ENCODE data around the gene AFAP1. TPM values are rescaled to one million over a fixed set of nuclear protein-coding genes. Genes with fewer than 3 reads are reported as not detected.

AFAP1 gene
- polyA plus RNA-seq, 1 experiment: 48.5 TPM

GRCh38 chr4:7829652-7830580 is 109.7 kb downstream of the AFAP1 start:
- no peaks in the 10 kb centered on the region for H3K27me3 ChIP-seq (ENCODE audit: control insufficient read depth, insufficient read depth, low read length)
- POLR2A ChIA-PET: no interaction called here
- no peak overlapping the region for H3K4me3 ChIP-seq (ENCODE audit: low read depth, low read length)
- H3K36me3 ChIP-seq (ENCODE audit: control insufficient read depth, insufficient read depth, low read length): peaks cover 12% of the 10 kb centered on the region
- TF ChIP-seq CTCF (IDR thresholded peaks at IDR 0.05; ENCODE audit: insufficient read depth, low read depth, low read length): no peak
- CTCF ChIA-PET: interaction anchor here (2.4 kb wide), 1 partner anchor 15 kb away, joined by 5 read pairs; no protein-coding TSS in a partner anchor
- DNase-seq (ENCODE audit: low read depth): no peak

GRCh38 chr4:7828793-7829301 is 110.8 kb downstream of the AFAP1 start:
- no peaks in the 10 kb centered on the region for H3K27me3 ChIP-seq (ENCODE audit: control insufficient read depth, insufficient read depth, low read length)
- DNase-seq (ENCODE audit: low read depth): no peak
- H3K4me3 ChIP-seq (ENCODE audit: low read depth, low read length): no peak overlapping the region
- no peak for TF ChIP-seq CTCF (IDR thresholded peaks at IDR 0.05; ENCODE audit: insufficient read depth, low read depth, low read length)
- ChIA-PET POLR2A (interaction anchor here (0.5 to 1.4 kb wide), 4 partner anchors 15 to 111 kb away, joined by 3 to 11 read pairs (median 4); partner anchors contain the start of gene AFAP1), CTCF (interaction anchor here (1.2 to 2.1 kb wide), 2 partner anchors 22 to 24 kb away, joined by 6 to 7 read pairs; no protein-coding TSS in a partner anchor)
- peaks cover 10% of the 10 kb centered on the region for H3K36me3 ChIP-seq (ENCODE audit: control insufficient read depth, insufficient read depth, low read length)

- ChIA-PET CTCF (interaction anchor here (1.2 to 2.1 kb wide), 2 partner anchors 21 to 23 kb away, joined by 6 to 7 read pairs; no protein-coding TSS in a partner anchor), POLR2A (interaction anchor here (0.5 to 1.4 kb wide), 6 partner anchors 10 to 112 kb away, joined by 3 to 11 read pairs (median 4); partner anchors contain the start of gene AFAP1)
- Histone ChIP-seq H3K27me3 (ENCODE audit: control insufficient read depth, insufficient read depth, low read length) (no peaks in the 10 kb centered on the region), H3K36me3 (ENCODE audit: control insufficient read depth, insufficient read depth, low read length) (peaks cover 10% of the 10 kb centered on the region), H3K4me3 (ENCODE audit: low read depth, low read length) (no peak overlapping the region)
- peak; percentile 100 for DNase-seq (ENCODE audit: low read depth)
- no peak for TF ChIP-seq CTCF (IDR thresholded peaks at IDR 0.05; ENCODE audit: insufficient read depth, low read depth, low read length)
These were observed 111.5 kb downstream of the AFAP1 start for GRCh38 chr4:7828011-7828720.

GRCh38 chr4:7827566-7827965 is 112.1 kb downstream of the AFAP1 start:
- no peak for DNase-seq (ENCODE audit: low read depth)
- ChIA-PET POLR2A (interaction anchor here (0.7 to 1.4 kb wide), 2 partner anchors 9 to 14 kb away, joined by 7 to 11 read pairs; no protein-coding TSS in a partner anchor), CTCF (interaction anchor here (2.1 kb wide), 1 partner anchor 21 kb away, joined by 7 read pairs; no protein-coding TSS in a partner anchor)
- Histone ChIP-seq H3K27me3 (ENCODE audit: control insufficient read depth, insufficient read depth, low read length) (no peaks in the 10 kb centered on the region), H3K4me3 (ENCODE audit: low read depth, low read length) (no peak overlapping the region), H3K36me3 (ENCODE audit: control insufficient read depth, insufficient read depth, low read length) (peaks cover 10% of the 10 kb centered on the region)
- TF ChIP-seq CTCF (IDR thresholded peaks at IDR 0.05; ENCODE audit: insufficient read depth, low read depth, low read length): no peak

Data from BJ (cell line).